Activated CD8-positive, alpha-beta memory T cell treated with anti-CD3 and anti-CD28 coated beads, Interleukin-2, amount 50 U/mL, for 4 hours (primary cell): ENCODE results near the gene KIAA0319L.

Source experiments
- DNase-seq: peaks from one replicate; pipeline ENCODE4 v3.0.0-alpha.2; 2020

The KIAA0319L gene

DNA sequence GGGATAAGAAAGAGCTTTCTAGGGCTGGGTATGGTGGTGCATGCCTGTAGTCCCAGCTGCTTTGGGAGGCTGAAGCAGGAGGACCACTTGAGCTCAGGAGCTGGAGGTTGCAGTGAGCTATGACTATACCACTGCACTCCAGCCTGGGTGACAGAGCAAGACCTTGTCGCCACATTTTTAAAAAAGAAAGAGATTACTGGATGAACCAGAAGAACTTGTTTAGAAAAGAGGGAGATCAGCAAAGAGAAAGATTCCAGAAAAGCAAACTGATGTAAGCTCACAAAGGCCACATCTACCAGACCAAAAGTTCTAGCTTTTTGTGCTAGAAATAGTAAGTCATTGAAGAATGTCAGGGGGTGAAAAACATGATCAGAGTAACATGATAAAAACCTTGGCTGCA lies 117.6 kb downstream of the KIAA0319L start:
- DNase-seq, result no peak

- no peak for DNase-seq
These were observed 120.0 kb downstream of the KIAA0319L start for GRCh38 chr1:35437200-35437599.

- no peak for DNase-seq
These were observed 121.1 kb downstream of the KIAA0319L start for GRCh38 chr1:35436078-35436477.

DNA sequence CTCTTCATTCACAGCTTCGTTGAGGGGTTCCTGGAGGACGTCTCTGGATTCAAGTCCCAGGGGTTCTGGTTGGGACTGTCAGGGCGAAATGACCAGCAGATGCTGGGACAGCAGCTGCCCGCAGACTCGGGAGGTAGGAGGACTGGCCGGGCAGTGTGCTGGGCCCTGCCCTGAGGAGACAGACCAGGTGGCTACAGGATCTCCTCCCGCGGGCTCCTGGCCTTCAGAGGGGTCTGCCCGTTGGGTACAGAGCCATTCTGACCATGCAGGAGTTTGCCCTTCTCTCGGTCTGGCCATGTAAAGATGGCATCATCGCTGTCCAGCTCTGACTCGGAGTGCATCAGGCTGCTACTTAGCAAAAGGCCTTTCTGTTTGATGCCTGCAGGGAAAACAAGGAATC lies 122.5 kb downstream of the KIAA0319L start:
- no peak for DNase-seq

GRCh38 chr1:35433714-35434113 lies 123.5 kb downstream of the KIAA0319L start:
- DNase-seq, result no peak

GRCh38 chr1:35432231-35432630 lies 125.0 kb downstream of the KIAA0319L start:
- no peak for DNase-seq

- no peak for DNase-seq
These were observed 126.0 kb downstream of the KIAA0319L start for GRCh38 chr1:35431173-35431599.

- DNase-seq, result no peak
These were observed 126.4 kb downstream of the KIAA0319L start for GRCh38 chr1:35430762-35431161.

- no peak for DNase-seq
These were observed 128.8 kb downstream of the KIAA0319L start for GRCh38 chr1:35428360-35428759.

GRCh38 chr1:35426097-35426586 lies 131.1 kb downstream of the KIAA0319L start:
- no peak for DNase-seq

DNA sequence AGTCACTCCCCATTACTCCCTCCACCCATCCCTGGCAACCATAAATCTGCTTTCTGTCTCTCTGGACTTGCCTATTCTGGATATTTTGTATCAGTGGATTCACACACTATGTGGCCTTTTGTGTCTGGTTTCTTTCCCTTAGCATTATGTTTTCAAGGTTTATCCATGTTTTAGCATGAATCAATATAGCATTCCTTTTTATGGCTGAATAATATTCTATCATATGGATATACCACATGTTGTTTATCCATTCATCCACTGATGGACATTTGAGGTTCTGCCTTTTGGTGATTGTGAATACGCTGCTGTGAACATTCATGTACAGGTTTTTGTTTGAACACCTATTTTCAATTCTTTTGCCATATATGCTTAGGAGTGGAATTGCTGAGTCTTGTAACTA lies 148.3 kb downstream of the KIAA0319L start:
- DNase-seq, result no peak

- DNase-seq, result no peak
These were observed 149.5 kb downstream of the KIAA0319L start for GRCh38 chr1:35407743-35408142.

- no peak for DNase-seq
These were observed 151.1 kb downstream of the KIAA0319L start for GRCh38 chr1:35406103-35406502.

- DNase-seq, result no peak
These were observed 156.2 kb downstream of the KIAA0319L start for GRCh38 chr1:35401049-35401448.

DNA sequence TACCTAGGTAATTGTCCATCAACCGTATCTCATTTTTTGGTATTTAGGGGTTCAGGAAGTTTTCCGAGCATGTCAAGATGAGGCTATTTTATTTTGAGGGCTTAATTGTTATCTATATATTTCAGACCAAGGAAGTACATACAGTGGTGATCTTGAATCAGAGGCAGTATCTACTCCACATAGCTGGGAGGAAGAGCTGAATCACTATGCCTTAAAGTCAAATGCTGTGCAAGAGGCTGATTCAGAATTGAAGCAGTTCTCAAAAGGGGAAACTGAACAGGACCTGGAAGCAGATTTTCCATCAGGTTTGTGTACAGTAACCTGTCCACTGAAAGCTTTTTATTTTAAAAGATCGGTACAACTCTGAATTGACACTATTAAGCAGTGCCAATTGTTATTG lies 158.5 kb downstream of the KIAA0319L start:
- DNase-seq, result no peak

DNA sequence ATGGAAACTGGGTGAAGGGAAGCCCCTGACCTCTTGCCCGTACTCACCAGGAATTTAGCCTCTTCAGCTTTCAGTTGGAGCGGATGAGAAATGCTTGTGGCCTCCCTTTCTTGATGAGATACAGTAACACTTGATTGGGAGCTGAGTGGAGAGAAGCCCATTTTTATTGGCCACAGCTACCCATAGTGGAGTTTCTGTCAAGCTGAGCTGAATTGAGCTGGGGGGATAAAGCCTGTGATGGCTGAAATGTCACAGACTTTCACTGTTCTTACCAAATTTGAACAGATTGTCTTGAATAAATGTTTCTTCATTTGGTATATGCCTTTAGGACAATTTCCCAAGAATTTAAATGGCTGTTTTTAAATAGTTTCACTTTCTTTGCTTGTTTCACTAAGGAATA lies 162.8 kb downstream of the KIAA0319L start:
- DNase-seq, result no peak

DNA sequence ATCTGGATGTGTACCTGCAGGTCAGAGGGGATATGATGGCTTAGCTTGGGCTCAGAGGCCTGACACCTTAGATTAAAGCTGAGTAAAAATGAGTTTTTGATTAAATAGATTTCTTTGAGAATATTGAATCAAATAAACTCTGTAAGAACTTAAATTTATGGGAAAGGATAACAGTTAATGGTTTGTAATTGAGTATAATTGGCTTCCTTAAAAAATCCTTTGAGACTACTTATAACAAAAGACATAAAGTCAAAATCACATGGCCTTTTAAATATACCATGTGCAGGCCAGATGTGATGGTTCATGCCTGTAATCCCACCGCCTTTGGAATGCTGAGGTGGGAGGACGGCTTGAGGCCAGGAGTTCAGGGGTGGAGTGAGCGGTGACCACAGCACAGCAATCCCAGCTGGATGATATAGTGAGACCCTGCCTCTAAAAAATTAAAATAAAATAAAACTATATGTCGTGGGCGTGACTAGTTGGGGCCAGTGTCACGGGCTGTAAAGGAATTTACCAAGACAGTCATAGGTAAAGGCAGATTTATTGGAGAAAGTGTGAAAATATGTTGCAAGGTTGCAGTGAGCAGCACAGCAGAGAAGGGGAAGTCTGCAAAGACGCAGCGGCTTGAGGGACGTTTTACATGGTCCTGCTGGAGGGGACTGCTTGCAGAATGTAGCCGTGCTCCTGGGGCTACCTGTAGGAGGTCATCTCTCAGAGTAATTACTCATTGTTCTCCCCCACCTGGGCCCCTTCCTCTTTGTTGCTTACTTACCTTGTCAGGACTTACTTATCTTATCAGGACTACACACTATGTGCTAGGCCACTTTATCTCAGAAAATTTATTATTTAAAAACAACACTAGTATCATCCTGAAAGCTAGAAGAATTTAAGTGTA lies 166.4 kb downstream of the KIAA0319L start:
- no peak for DNase-seq

DNA sequence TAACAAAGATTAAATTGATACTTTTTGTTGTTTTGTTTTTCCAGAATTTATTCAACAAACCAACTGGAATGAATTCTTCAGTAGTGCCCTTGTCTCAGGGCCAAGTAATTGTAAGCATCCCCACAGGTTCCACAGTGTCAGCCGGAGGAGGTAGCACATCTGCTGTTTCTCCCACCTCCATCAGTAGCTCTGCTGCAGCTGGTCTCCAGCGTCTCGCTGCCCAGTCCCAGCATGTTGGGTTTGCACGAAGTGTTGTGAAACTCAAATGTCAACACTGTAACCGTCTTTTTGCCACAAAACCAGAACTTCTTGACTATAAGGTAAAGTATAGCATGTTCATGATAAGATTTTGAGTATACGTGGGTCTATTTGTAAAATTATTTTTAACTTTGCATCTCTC lies 170.2 kb downstream of the KIAA0319L start:
- DNase-seq, result no peak

DNA sequence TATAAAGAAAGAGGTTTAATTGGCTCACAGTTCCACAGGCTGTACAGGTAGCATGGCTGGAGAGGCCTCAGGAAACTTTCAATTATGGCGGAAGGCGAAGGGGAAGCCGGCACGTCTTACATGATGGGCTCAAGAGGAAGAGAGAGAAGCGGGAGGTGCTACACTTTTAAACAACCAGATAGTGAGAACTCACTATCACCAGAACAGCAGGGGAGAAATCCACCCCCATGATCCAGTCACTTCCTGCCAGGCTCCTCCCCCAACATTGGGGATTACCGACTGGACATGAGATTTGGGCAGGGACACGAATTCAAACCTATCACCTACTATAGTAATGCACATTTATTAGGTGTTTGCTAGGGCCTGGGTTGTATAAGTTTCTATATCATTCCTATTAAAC lies 170.9 kb downstream of the KIAA0319L start:
- DNase-seq, result no peak
